GM18520 (cell line): Measurements from ENCODE around the gene RHEB.

Experiments used
- ATAC-seq: cut with Tn5 transposase; IDR thresholded peaks from one replicate; pipeline ENCODE4 v1.9.1; 2021; ENCODE audit not compliant: unreplicated experiment

The RHEB gene

DNA sequence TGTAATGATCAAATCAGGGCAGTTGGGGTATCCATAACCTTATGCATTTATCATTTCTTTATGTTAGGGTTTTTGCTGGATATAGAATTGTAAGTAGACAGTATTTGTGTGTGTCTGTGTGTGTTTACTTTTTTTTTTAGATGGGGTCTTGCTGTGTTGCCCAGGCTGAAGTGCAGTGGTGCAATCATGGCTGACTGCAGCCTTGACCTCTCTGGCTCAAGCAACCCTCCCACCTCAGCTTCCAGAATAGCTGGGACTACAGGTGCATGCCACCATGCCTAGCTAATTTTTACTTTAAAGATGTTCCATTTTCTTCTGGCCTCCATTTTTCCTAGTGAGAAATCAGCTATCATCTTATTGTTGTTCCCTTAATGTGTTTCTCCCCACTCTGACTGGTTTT is 10.1 kb upstream of the RHEB start:
- no peak for ATAC-seq

DNA sequence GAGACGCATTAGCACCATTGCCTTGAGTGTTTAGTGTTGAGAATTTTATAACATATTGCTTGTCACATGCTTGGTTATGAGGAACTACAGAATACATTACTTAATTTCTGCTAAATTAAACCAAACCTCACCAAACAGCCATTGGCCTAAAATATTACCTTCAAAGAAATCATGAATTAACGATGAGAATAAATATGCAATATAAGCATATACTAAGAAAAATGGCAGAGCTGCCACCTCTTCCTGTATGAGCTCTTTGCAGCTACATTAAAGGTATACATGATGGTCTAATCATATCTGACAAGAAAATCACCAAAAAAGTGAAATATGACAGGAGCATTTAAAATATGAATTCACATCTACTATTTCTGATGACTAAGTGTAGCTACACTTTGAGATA is 5.2 kb upstream of the RHEB start:
- no peak for ATAC-seq

- no peak for ATAC-seq
These were observed 4.6 kb upstream of the RHEB start for GRCh38 chr7:151524331-151524730.

GRCh38 chr7:151520419-151521261 is 945 bp upstream of the RHEB start:
- ATAC-seq: no peak

- ATAC-seq: peak; percentile 27
These were observed 539 bp downstream of the RHEB start for GRCh38 chr7:151518947-151519764.

GRCh38 chr7:151518105-151518946 is 1.4 kb downstream of the RHEB start:
- ATAC-seq: no peak

DNA sequence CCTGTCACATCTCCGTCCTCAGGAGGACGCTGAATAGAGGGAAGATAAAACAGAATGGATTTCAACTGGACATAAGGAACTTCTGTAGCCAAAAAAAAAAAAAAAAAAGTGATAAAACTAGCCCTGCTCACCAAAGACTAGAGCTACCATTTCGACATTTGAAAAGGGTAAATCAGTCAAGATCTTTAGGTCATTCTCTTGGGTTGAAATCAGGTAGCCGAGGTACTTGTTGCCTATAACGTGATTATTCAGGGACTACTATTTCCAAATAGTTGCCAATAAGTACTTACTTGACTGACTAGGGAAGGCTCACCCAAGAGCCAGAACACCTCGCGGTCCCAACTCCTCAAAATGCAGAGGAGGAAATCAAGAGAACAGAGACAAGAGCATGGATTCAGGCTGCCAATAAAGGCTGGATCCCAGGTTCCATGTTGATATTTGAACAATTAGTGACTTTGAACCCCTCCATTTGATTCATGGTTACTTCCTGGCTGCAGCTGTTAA is 2.0 kb downstream of the RHEB start:
- no peak for ATAC-seq

GRCh38 chr7:151515276-151515565 is 4.5 kb downstream of the RHEB start:
- no peak for ATAC-seq

- no peak for ATAC-seq
These were observed 5.0 kb downstream of the RHEB start for GRCh38 chr7:151514461-151515275.

- ATAC-seq: no peak
These were observed 6.6 kb downstream of the RHEB start for GRCh38 chr7:151513133-151513532.

DNA sequence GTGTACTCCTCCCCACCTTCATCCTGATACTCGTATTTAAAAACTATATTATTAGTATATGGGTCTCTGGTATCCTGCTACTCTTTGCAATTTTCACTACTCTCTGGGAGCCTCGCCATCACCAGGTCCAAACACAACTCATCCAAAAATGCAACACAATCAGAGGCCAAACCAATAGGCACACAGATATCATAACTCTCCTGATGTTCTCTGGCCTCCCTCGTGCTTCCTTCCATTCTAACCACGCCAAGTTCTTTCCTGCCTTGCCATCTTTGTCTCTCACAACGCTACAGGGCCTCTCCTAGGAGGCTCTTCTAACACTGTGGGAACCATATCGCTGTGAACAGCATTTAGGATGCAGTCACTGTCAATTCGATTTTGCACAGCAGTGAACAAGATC is 7.3 kb downstream of the RHEB start:
- no peak for ATAC-seq

- no peak for ATAC-seq
These were observed 7.7 kb downstream of the RHEB start for GRCh38 chr7:151511946-151512345.

DNA sequence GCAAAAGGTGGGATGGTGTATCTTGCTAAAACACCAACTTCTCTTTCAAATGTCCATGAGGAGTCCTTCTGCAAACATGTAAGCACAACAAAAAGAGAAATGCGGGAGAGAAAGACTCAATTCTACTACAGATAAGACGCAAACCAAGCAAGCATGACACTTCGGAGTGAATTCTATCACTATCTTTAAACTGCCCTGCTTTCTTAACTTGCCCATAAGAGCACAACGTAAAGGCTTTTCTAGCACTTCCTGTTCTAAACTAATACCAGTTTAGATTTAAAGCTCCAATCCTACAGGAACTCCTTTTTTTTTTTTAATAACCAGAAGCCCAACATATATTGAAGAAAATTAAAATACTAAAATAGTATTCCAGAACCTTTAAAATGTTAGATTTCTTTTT is 8.4 kb downstream of the RHEB start:
- ATAC-seq: no peak

GRCh38 chr7:151509670-151510333 is 9.9 kb downstream of the RHEB start:
- no peak for ATAC-seq

DNA sequence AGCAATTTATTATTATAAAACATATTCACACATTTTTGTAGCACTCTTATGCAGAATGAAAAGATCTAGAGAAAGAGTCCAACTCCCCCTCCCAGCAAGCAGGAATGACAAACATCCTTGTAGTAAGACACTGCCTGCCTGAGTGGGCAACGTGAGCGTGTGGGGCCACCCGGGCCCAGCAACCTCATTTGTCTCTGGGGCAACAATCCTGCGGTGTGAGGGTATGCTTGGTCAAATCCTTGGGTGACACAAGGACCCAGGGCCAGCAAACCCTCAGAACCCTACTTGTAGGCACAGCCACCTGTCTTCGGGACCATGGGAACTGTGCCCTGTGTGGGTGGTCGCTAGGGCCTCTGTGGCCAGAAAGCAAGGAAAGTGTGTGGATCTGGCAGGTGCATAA is 10.7 kb downstream of the RHEB start:
- no peak for ATAC-seq

- no peak for ATAC-seq
These were observed 11.9 kb downstream of the RHEB start for GRCh38 chr7:151507806-151508205.

- ATAC-seq: no peak
These were observed 12.8 kb downstream of the RHEB start for GRCh38 chr7:151506901-151507382.

DNA sequence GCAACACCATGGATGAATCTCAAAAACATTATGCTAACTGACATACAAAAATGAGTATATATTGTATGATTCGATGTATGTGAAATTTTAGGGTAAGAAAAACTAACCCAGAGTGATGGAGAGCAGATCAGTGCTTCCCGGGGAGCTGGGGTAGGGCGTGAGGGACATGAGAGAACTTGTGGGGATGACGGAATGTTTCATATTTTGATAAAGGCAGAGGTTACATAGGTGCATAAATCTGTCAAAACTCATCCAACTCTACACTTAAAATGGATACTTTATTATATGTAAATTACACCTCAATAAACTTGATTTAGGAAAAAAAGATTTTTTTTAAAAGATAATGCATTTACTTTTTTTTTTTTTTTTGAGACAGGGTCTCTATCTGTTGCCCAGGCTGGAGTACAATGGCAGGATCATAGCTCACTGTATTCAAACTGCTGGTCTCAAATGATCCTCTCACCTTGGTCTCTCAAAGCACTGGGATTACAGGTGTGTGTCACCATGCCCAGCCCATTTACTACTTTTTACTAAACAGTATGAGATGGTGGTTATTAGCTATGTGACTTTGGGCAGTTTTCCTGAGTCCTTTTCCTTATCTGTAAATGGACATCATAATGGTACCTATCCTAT is 13.7 kb downstream of the RHEB start:
- no peak for ATAC-seq

GRCh38 chr7:151505433-151505832 is 14.3 kb downstream of the RHEB start:
- no peak for ATAC-seq
